ENCODE measurements around the gene LCOR. TPM values are rescaled to one million over a fixed set of nuclear protein-coding genes. Genes with fewer than 3 reads are reported as not detected.

The LCOR gene
- total RNA-seq, 4 donors from 2014 or later: 29.1 to 60.9 (median 42.4) TPM

DNA sequence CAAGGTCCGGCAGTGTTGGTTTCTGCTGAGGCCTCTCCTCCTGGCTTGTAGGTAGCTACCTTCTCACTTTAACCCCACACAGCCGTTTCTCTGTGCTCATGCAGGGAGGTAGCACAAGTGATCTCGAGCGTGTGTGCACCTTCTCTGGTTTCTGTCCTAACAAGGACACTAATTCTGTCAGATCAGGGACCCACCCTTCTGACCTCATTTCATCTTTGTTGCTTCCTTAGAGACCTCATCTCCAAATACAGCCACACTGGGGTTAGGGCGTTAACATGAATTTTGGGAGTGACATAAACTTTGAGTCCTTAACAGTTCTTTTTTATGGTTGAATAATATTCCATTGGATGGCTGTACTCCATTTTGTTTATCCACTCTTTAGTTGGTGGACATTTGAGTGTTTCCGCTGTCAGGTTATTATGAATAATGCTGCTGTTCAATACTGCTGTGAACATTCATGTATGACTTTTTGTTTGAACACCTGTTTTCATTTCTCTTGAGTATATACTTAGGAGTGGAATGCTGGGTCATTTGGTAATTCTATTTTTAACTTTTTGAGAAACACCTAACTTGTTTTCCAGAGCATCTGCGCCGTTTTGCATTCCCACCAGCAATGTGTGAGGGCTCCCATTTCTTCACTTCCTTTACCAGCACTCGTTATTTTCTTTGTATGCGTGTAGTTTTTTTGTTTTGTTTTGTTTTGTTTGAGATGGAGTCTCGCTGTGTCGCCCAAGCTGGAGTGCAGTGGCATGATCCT is 57.5 kb downstream of the LCOR start:
- no peak overlapping the region for H3K27ac ChIP-seq
- TF ChIP-seq, protein P1, sequence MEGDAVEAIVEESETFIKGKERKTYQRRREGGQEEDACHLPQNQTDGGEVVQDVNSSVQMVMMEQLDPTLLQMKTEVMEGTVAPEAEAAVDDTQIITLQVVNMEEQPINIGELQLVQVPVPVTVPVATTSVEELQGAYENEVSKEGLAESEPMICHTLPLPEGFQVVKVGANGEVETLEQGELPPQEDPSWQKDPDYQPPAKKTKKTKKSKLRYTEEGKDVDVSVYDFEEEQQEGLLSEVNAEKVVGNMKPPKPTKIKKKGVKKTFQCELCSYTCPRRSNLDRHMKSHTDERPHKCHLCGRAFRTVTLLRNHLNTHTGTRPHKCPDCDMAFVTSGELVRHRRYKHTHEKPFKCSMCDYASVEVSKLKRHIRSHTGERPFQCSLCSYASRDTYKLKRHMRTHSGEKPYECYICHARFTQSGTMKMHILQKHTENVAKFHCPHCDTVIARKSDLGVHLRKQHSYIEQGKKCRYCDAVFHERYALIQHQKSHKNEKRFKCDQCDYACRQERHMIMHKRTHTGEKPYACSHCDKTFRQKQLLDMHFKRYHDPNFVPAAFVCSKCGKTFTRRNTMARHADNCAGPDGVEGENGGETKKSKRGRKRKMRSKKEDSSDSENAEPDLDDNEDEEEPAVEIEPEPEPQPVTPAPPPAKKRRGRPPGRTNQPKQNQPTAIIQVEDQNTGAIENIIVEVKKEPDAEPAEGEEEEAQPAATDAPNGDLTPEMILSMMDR (IDR thresholded peaks at IDR 0.05): no peak
- TF ChIP-seq POLR2A (IDR thresholded peaks at IDR 0.05): no peak
- WGBS, 2 donors: 93 to 95% methylated on average over 12 of the region's 12 CpGs
- peaks cover 0 to 9% of the 10 kb centered on the region in 2 donors for H3K4me1 ChIP-seq
- intact Hi-C loops (cut with DNase I): no loop called here
- no peaks in the 10 kb centered on the region for H3K27me3 ChIP-seq
- H3K4me3 ChIP-seq (replicated peaks in 1 of 3): no peak overlapping the region
- no peak for DNase-seq
- H3K9me3 ChIP-seq: no peaks in the 10 kb centered on the region
- no peaks in the 10 kb centered on the region for H3K36me3 ChIP-seq

GRCh38 chr10:96890172-96890513 is 58.0 kb downstream of the LCOR start:
- H3K27ac ChIP-seq: no peak overlapping the region
- H3K36me3 ChIP-seq: no peaks in the 10 kb centered on the region
- intact Hi-C loops (cut with DNase I): no loop called here
- WGBS, 2 donors: 96 to 97% methylated on average over 1 of the region's 1 CpG
- DNase-seq: no peak
- H3K27me3 ChIP-seq: no peaks in the 10 kb centered on the region
- H3K9me3 ChIP-seq: no peaks in the 10 kb centered on the region
- H3K4me3 ChIP-seq (replicated peaks in 1 of 3): no peak overlapping the region
- TF ChIP-seq POLR2A (IDR thresholded peaks at IDR 0.05): no peak
- TF ChIP-seq, protein P1 (IDR thresholded peaks at IDR 0.05): no peak
- peaks cover 0 to 9% of the 10 kb centered on the region in 2 donors for H3K4me1 ChIP-seq

- TF ChIP-seq POLR2A (IDR thresholded peaks at IDR 0.05): no peak
- TF ChIP-seq, protein P1 (IDR thresholded peaks at IDR 0.05): no peak
- no peak for DNase-seq
- Histone ChIP-seq H3K27me3 (no peaks in the 10 kb centered on the region), H3K36me3 (no peaks in the 10 kb centered on the region), H3K27ac (no peak overlapping the region), H3K9me3 (no peaks in the 10 kb centered on the region), H3K4me3 (replicated peaks in 1 of 3) (no peak overlapping the region), H3K4me1 (peaks cover 0 to 9% of the 10 kb centered on the region in 2 donors)
- intact Hi-C loops (cut with DNase I): no loop called here
- WGBS, 2 donors: 88 to 89% methylated on average over 3 of the region's 3 CpGs
Measured at GRCh38 chr10:96890580-96890979, 58.5 kb downstream of the LCOR start.

DNA sequence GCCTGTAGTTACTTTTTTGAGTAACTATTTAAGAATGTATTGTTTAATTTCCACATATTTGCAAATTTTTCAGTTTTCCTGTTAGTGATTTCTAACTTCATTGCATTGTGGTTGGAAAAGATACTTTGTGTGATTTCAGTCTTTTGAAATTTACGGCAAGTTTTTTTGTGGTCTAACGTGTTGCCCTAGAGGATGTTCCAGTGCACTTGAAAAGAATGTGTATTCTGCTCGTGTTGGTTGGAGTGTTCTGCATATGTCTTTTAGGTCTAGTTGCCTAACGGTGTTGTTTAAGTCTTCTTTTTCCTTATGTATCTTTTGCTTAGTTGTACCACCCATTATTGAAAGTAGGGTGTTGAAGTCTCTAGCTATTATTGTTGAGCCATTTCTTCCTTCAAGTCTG is 59.7 kb downstream of the LCOR start:
- Histone ChIP-seq H3K4me3 (replicated peaks in 1 of 3) (no peak overlapping the region), H3K36me3 (no peaks in the 10 kb centered on the region), H3K27me3 (no peaks in the 10 kb centered on the region), H3K4me1 (peaks cover 5 to 9% of the 10 kb centered on the region in 2 donors), H3K27ac (no peak overlapping the region), H3K9me3 (no peaks in the 10 kb centered on the region)
- WGBS, 2 donors: 93 to 97% methylated on average over 4 of the region's 4 CpGs
- no peak for DNase-seq
- intact Hi-C loops (cut with DNase I): no loop called here
- TF ChIP-seq, protein P1 (IDR thresholded peaks at IDR 0.05): no peak
- TF ChIP-seq POLR2A (IDR thresholded peaks at IDR 0.05): no peak

DNA sequence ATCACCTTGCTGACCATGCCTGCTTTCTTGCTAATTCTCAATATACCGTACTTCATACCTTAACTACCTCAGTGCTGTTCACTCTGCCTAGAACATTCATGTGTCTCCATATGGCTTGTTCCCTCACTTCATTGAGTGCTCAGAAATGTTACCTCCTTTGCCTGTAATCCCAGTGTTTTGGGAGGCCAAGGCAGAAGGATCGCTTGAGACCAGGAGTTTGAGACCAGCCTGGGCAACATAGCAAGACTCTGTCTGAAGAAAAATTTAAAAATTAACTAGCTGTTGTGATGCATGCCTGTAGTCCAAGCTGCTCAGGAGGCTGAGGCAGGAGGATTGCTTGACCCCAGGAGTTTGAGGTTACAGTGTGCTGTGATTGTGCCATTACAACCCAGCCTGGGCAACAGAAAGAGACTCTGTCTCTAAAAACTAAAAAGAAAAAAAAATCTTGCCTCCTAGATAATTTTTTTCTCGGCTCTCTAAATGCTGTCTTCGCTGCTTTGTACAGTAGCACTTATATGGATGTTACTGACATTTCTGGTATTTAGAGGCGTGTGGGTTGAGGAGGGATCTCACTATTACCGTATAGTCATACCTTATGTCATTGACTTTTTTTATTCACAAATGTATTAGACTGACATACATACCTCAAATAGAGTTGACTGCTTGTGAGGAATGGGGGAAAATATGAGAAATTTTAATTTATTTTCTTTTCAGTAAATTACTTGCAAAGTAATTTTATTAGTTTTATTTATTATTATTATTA is 63.7 kb downstream of the LCOR start:
- TF ChIP-seq, protein P1 (IDR thresholded peaks at IDR 0.05): no peak
- no peak for TF ChIP-seq POLR2A (IDR thresholded peaks at IDR 0.05)
- intact Hi-C loops (cut with DNase I): no loop called here
- DNase-seq: no peak
- no peaks in the 10 kb centered on the region for H3K9me3 ChIP-seq
- 95 to 96% methylated on average over 6 of the region's 6 CpGs for WGBS, 2 donors
- H3K27me3 ChIP-seq: no peaks in the 10 kb centered on the region
- no peak overlapping the region for H3K4me3 ChIP-seq (replicated peaks in 1 of 3)
- H3K36me3 ChIP-seq: no peaks in the 10 kb centered on the region
- no peak overlapping the region for H3K27ac ChIP-seq
- H3K4me1 ChIP-seq: peaks cover 5% of the 10 kb centered on the region in 2 donors

All from thyroid gland (tissue), 4 donors.